T1000 (cell line): ENCODE results near the gene FAM168A.

Source experiments
- DNase-seq: peaks from one replicate; lab custom pipeline; 2025; ENCODE audit warnings: mixed read lengths; lab: John Stamatoyannopoulos, UW

The FAM168A gene

GRCh38 chr11:73399636-73400035 is 198.3 kb downstream of the FAM168A start:
- DNase-seq = no peak

- DNase-seq = no peak
Measured at GRCh38 chr11:73399159-73399590, 198.7 kb downstream of the FAM168A start.

- DNase-seq = no peak
Measured at GRCh38 chr11:73398721-73399120, 199.2 kb downstream of the FAM168A start.

GRCh38 chr11:73398132-73398526 is 199.8 kb downstream of the FAM168A start:
- DNase-seq = no peak

GRCh38 chr11:73397468-73398131 is 200.3 kb downstream of the FAM168A start:
- DNase-seq = no peak

GRCh38 chr11:73396985-73397384 is 200.9 kb downstream of the FAM168A start:
- no peak for DNase-seq

GRCh38 chr11:73396251-73396930 is 201.5 kb downstream of the FAM168A start:
- DNase-seq = no peak

GRCh38 chr11:73395297-73396208 is 202.4 kb downstream of the FAM168A start:
- no peak for DNase-seq

- no peak for DNase-seq
Measured at GRCh38 chr11:73394416-73395296, 203.3 kb downstream of the FAM168A start.

- peak; percentile 38 for DNase-seq
Measured at GRCh38 chr11:73393479-73394415, 204.2 kb downstream of the FAM168A start.

- no peak for DNase-seq
Measured at GRCh38 chr11:73393011-73393380, 204.9 kb downstream of the FAM168A start.

- no peak for DNase-seq
Measured at GRCh38 chr11:73392108-73393010, 205.6 kb downstream of the FAM168A start.

GRCh38 chr11:73391665-73392064 is 206.2 kb downstream of the FAM168A start:
- DNase-seq = no peak

GRCh38 chr11:73390601-73391565 is 207.0 kb downstream of the FAM168A start:
- DNase-seq = no peak

GRCh38 chr11:73389916-73390315 is 208.0 kb downstream of the FAM168A start:
- DNase-seq = no peak

- DNase-seq = no peak
Measured at GRCh38 chr11:73389134-73389525, 208.8 kb downstream of the FAM168A start.

- peak; percentile 33 for DNase-seq
Measured at GRCh38 chr11:73388265-73389133, 209.4 kb downstream of the FAM168A start.
